Measurements from ENCODE around the gene ANKMY1. TPM values are rescaled to one million over a fixed set of nuclear protein-coding genes. Genes with fewer than 3 reads are reported as not detected.

The ANKMY1 gene
- polyA plus RNA-seq, 1 experiment: 6.8 TPM

DNA sequence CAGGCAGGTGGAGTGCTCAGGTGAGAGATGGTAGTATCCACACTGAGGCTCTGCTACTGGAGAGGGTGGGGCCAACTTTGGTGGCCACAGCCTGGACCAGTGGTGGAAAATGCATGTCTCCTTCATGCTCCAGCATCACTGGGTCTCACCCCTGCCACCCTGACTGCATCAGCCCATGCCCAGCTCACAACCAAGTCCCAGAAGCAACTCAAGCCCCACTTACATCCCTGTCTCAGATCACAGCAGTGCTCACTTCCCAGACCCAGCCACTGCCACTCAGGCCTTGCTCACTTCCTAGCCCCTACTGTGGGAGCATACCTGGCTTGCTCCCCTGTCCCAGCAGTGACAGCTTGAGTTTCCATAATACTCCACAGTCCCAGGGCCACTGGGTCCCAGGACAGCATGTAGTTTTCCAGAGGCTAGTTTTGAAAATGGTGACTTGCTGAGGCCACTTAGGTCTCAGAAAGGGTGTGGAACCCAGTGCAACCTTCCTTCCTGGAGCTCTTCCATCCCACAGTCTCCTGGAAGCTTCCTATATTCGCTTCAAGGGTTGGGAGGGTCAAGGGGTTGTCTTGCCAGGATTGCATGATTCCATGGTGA is 63.5 kb downstream of the ANKMY1 start:
- ChIA-PET CTCF (interaction anchor here (0.8 to 1.8 kb wide), 6 partner anchors 9 to 346 kb away, joined by 3 to 6 read pairs (median 4); no protein-coding TSS in a partner anchor), POLR2A (no interaction called here)
- Histone ChIP-seq H3K27me3 (ENCODE audit: control insufficient read depth, insufficient read depth, low read length) (no peaks in the 10 kb centered on the region), H3K4me3 (ENCODE audit: low read depth, low read length) (no peak overlapping the region), H3K36me3 (ENCODE audit: control insufficient read depth, insufficient read depth, low read length) (no peaks in the 10 kb centered on the region)
- DNase-seq (ENCODE audit: low read depth): no peak
- TF ChIP-seq, protein P1, sequence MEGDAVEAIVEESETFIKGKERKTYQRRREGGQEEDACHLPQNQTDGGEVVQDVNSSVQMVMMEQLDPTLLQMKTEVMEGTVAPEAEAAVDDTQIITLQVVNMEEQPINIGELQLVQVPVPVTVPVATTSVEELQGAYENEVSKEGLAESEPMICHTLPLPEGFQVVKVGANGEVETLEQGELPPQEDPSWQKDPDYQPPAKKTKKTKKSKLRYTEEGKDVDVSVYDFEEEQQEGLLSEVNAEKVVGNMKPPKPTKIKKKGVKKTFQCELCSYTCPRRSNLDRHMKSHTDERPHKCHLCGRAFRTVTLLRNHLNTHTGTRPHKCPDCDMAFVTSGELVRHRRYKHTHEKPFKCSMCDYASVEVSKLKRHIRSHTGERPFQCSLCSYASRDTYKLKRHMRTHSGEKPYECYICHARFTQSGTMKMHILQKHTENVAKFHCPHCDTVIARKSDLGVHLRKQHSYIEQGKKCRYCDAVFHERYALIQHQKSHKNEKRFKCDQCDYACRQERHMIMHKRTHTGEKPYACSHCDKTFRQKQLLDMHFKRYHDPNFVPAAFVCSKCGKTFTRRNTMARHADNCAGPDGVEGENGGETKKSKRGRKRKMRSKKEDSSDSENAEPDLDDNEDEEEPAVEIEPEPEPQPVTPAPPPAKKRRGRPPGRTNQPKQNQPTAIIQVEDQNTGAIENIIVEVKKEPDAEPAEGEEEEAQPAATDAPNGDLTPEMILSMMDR (IDR thresholded peaks at IDR 0.05; ENCODE audit: insufficient read depth, low read depth, low read length): no peak

DNA sequence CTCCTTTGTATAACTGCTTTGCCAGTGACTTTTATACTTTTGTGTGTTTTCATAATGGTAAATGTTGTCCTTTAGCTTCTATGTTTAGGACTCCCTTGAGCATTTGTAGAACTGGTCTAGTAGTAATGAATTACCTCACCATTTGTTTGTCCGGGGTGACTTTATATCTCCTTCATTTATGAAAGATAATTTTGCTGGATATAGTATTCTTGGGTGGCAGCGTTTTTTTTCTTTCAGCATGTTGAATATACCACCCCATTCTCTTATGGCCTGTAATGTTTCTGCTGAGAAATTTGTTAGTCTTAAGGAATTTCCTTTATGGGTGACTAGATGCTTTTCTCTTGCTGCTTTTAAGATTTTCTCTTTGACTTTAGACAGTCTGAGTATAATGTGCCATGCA is 66.3 kb downstream of the ANKMY1 start:
- H3K36me3 ChIP-seq (ENCODE audit: control insufficient read depth, insufficient read depth, low read length): no peaks in the 10 kb centered on the region
- no peak for DNase-seq (ENCODE audit: low read depth)
- ChIA-PET CTCF (interaction anchor here (0.6 kb wide), 1 partner anchor 12 kb away, joined by 3 read pairs; no protein-coding TSS in a partner anchor), POLR2A (no interaction called here)
- H3K4me3 ChIP-seq (ENCODE audit: low read depth, low read length): no peak overlapping the region
- H3K27me3 ChIP-seq (ENCODE audit: control insufficient read depth, insufficient read depth, low read length): no peaks in the 10 kb centered on the region
- TF ChIP-seq, protein P1 (IDR thresholded peaks at IDR 0.05; ENCODE audit: insufficient read depth, low read depth, low read length): no peak

GRCh38 chr2:240482141-240482540 is 75.6 kb downstream of the ANKMY1 start:
- no peak overlapping the region for H3K4me3 ChIP-seq (ENCODE audit: low read depth, low read length)
- DNase-seq (ENCODE audit: low read depth): no peak
- no peaks in the 10 kb centered on the region for H3K36me3 ChIP-seq (ENCODE audit: control insufficient read depth, insufficient read depth, low read length)
- POLR2A ChIA-PET: no interaction called here
- no peaks in the 10 kb centered on the region for H3K27me3 ChIP-seq (ENCODE audit: control insufficient read depth, insufficient read depth, low read length)
- CTCF ChIA-PET: no interaction called here
- TF ChIP-seq, protein P1 (IDR thresholded peaks at IDR 0.05; ENCODE audit: insufficient read depth, low read depth, low read length): no peak

- CTCF ChIA-PET: no interaction called here
- POLR2A ChIA-PET: no interaction called here
Observed at GRCh38 chr2:240481720-240482119, 76.1 kb downstream of the ANKMY1 start.

GRCh38 chr2:240480834-240481623 is 76.8 kb downstream of the ANKMY1 start:
- TF ChIP-seq, protein P1 (IDR thresholded peaks at IDR 0.05; ENCODE audit: insufficient read depth, low read depth, low read length): no peak
- Histone ChIP-seq H3K4me3 (ENCODE audit: low read depth, low read length) (no peak overlapping the region), H3K27me3 (ENCODE audit: control insufficient read depth, insufficient read depth, low read length) (no peaks in the 10 kb centered on the region), H3K36me3 (ENCODE audit: control insufficient read depth, insufficient read depth, low read length) (no peaks in the 10 kb centered on the region)
- CTCF ChIA-PET: no interaction called here
- no peak for DNase-seq (ENCODE audit: low read depth)
- POLR2A ChIA-PET: no interaction called here

More at GRCh38 chr2:240481720-240482119, 76.1 kb downstream of the ANKMY1 start:
- no peaks in the 10 kb centered on the region for H3K36me3 ChIP-seq (ENCODE audit: control insufficient read depth, insufficient read depth, low read length)
- H3K4me3 ChIP-seq (ENCODE audit: low read depth, low read length): no peak overlapping the region
- H3K27me3 ChIP-seq (ENCODE audit: control insufficient read depth, insufficient read depth, low read length): no peaks in the 10 kb centered on the region
- TF ChIP-seq, protein P1 (IDR thresholded peaks at IDR 0.05; ENCODE audit: insufficient read depth, low read depth, low read length): no peak
- no peak for DNase-seq (ENCODE audit: low read depth)

Measured in BJ (cell line).